Activated naive CD4-positive, alpha-beta T cell treated with anti-CD3 and anti-CD28 coated beads, Interleukin-2, amount 50 U/mL, for 72 hours (primary cell): ENCODE data around the gene TSPAN5. TPM values are rescaled to one million over a fixed set of nuclear protein-coding genes. Genes with fewer than 3 reads are reported as not detected.

Experiments
- ATAC-seq, 2 donors: fragments of 150-1000 bp; cut with Tn5 transposase; 2 replicates each; pipeline ENCODE4 v1.10.0; 2021; ENCODE audit warnings: mild to moderate bottlenecking in 2 of 2, moderate library complexity in 2 of 2
- DNase-seq, 2 donors: peaks; one replicate each; pipeline ENCODE4 v3.0.0; 2021 to 2022; ENCODE audit warnings: low spot score in 2 of 2
- H3K27ac Mint-ChIP-seq, 2 donors: one replicate each; pipeline ENCODE4 v1.8.0; 2022; ENCODE audit warnings: mild to moderate bottlenecking in 2 of 2, mixed read lengths in 2 of 2
- H3K36me3 Mint-ChIP-seq, 2 donors: one replicate each; pipeline ENCODE4 v1.8.0; 2022; ENCODE audit warnings: mixed read lengths in 2 of 2
- H3K9me3 Mint-ChIP-seq, 2 donors: one replicate each; pipeline ENCODE4 v1.8.0; 2022; ENCODE audit warnings: mixed read lengths in 2 of 2
- total RNA-seq, 2 donors: library from RNA; stranded (reverse); gene quantifications; one replicate each; pipeline ENCODE4 v1.2.3, GENCODE V29; 2022

The TSPAN5 gene
- total RNA-seq, 2 donors from 2014 or later: 11.0 to 26.7 TPM

DNA sequence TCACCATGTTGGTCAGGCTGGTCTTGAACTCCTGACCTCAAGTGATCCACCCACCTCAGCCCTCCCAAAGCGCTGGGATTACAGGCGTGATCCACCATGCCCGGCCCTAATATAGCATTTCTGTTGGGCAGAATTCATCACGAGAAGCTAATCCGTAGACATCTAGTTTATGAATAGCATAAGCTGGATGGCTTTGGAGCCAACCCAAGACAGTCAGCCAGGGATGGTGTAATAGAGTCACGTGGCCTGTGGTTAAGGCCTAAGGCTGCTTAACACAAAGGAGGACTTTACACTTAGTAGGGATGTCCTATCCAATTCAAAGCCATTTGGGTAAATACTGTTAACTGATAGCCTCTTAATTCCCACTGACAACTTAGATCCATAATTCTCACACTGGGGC, 223.6 kb downstream of the TSPAN5 start:
- DNase-seq: no peak
- Mint-ChIP-seq H3K27ac (no peak overlapping the region), H3K9me3 (no peaks in the 10 kb centered on the region), H3K36me3 (peaks cover 12 to 14% of the 10 kb centered on the region in 2 donors)
- no peak for ATAC-seq

DNA sequence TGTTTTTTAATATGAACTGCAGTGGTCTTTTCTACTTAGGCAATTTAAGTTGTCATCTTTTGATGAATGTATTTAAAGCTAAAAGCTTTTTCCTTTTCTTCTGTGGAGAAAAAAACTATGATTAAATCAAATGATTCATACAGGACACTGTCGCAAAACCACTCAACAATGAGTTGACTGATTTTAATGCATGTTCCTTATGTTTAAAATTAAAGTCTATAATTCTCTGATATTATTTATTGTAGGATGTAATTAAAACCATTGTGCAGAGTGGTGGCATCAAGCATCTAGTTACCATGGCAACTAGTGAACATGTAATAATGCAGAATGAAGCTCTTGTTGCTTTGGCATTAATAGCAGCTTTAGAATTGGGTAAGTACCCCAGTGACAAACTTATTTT, 224.7 kb downstream of the TSPAN5 start:
- Mint-ChIP-seq H3K27ac (no peak overlapping the region), H3K36me3 (peaks cover 6 to 12% of the 10 kb centered on the region in 2 donors), H3K9me3 (no peaks in the 10 kb centered on the region)
- DNase-seq (no peak), ATAC-seq (no peak)

GRCh38 chr4:98430708-98431403, 227.6 kb downstream of the TSPAN5 start:
- Mint-ChIP-seq H3K27ac (no peak overlapping the region), H3K9me3 (peaks cover 11 to 22% of the 10 kb centered on the region in 2 donors), H3K36me3 (peaks cover 14 to 21% of the 10 kb centered on the region in 2 donors)
- ATAC-seq: peak; percentile 74 to 81
- no peak for DNase-seq

GRCh38 chr4:98423009-98423408, 235.4 kb downstream of the TSPAN5 start:
- H3K9me3 Mint-ChIP-seq: peaks cover 15 to 26% of the 10 kb centered on the region in 2 donors
- no peak overlapping the region for H3K27ac Mint-ChIP-seq
- DNase-seq (no peak), ATAC-seq (no peak)
- peaks cover 29 to 68% of the 10 kb centered on the region in 2 donors for H3K36me3 Mint-ChIP-seq

GRCh38 chr4:98421111-98421510, 237.3 kb downstream of the TSPAN5 start:
- ATAC-seq (no peak), DNase-seq (no peak)
- Mint-ChIP-seq H3K36me3 (peaks cover 29 to 55% of the 10 kb centered on the region in 2 donors), H3K9me3 (peaks cover 5 to 9% of the 10 kb centered on the region in 2 donors), H3K27ac (no peak overlapping the region)
